Endothelial cell of umbilical vein (primary cell): ENCODE measurements around the gene SEMA4D. TPM values are rescaled to one million over a fixed set of nuclear protein-coding genes. Genes with fewer than 3 reads are reported as not detected.

Experiments used
- BruUV-seq: library from RNA; stranded (reverse); fragments of 400-500 nt; replicated peaks from 2 replicates; lab custom pipeline; 2021; lab: Mats Ljungman, UMichigan
- CTCF ChIA-PET: fragments of 300-600, 350-600 bp; sonication (Branson Sonifier 250); formaldehyde crosslinking; loops from one replicate; lab custom pipeline; 2021; ENCODE audit warnings: antibody characterized with exemption, inconsistent platforms; lab: Charles Lee
- POLR2A ChIA-PET: fragments of 300-600, 350-600 bp; sonication (Branson Sonifier 250); formaldehyde crosslinking; loops from one replicate; lab custom pipeline; 2021; ENCODE audit warnings: antibody characterized with exemption, inconsistent platforms; lab: Charles Lee
- DNase-seq: peaks from one replicate; pipeline ENCODE4 v3.0.0-alpha.2; 2011; ENCODE audit warnings: low read depth, low spot score
- FAIRE-seq: peaks from 2 replicates; lab custom pipeline; 2011; peaks lifted over from hg19 to GRCh38; lab: Jason Lieb, UNC
- H2AFZ ChIP-seq: 2 replicates; pipeline ENCODE4 v1.6.0; 2012; ENCODE audit warnings: low read depth, low read length, control low read depth, inconsistent platforms
- H3K27ac ChIP-seq: 2 replicates; pipeline ENCODE4 v1.5.1; 2011; ENCODE audit warnings: low read depth, mild to moderate bottlenecking, control low read depth, low read length, moderate library complexity; ENCODE audit not compliant: insufficient read depth
- H3K27me3 ChIP-seq, 2 experiments: 2 replicates each; pipeline versions ENCODE4 v1.6.0 to v1.6.1; 2011; ENCODE audit warnings: low read length in 2 of 2, mixed read lengths in 1 of 2; ENCODE audit not compliant: control insufficient read depth in 2 of 2, insufficient read depth in 2 of 2
- H3K36me3 ChIP-seq, 2 experiments: 2 replicates in 1 of 2; 3 replicates in 1 of 2; pipeline ENCODE4 v1.5.1; 2011; ENCODE audit warnings: low read length in 2 of 2, mild to moderate bottlenecking in 1 of 2, moderate library complexity in 1 of 2; ENCODE audit not compliant: control insufficient read depth in 2 of 2, insufficient read depth in 2 of 2; ENCODE audit errors: extremely low read depth in 1 of 2
- H3K4me1 ChIP-seq: 3 replicates; pipeline ENCODE4 v1.5.1; 2011; ENCODE audit warnings: mild to moderate bottlenecking, low read length; ENCODE audit not compliant: control insufficient read depth, insufficient read depth; ENCODE audit errors: extremely low read depth
- H3K4me2 ChIP-seq: 2 replicates; pipeline ENCODE4 v1.6.1; 2011; ENCODE audit warnings: low read length, control low read depth, mixed read lengths; ENCODE audit not compliant: insufficient read depth
- H3K4me3 ChIP-seq, 3 experiments: fragments of 200-600 bp in 1 of 3; sonication (generic), shearing (Covaris generic) in 1 of 3; replicated peaks in 1 of 3; 2 replicates each; pipeline ENCODE4 v1.5.1; 2011 to 2016; ENCODE audit warnings: control low read depth in 3 of 3, low read length in 3 of 3, mild to moderate bottlenecking in 2 of 3, inconsistent platforms in 1 of 3, low read depth in 1 of 3, moderate library complexity in 1 of 3; ENCODE audit not compliant: insufficient read depth in 1 of 3
- H3K79me2 ChIP-seq: 2 replicates; pipeline ENCODE4 v1.6.0; 2012; ENCODE audit warnings: low read length, inconsistent platforms; ENCODE audit not compliant: control insufficient read depth, insufficient read depth
- H3K9ac ChIP-seq: replicated peaks from 2 replicates; pipeline ENCODE3; 2011; ENCODE audit warnings: low read length, control low read depth; ENCODE audit not compliant: insufficient read depth; ENCODE audit errors: extremely low read depth
- H3K9me1 ChIP-seq: replicated peaks from 3 replicates; pipeline ENCODE4 v1.6.0; 2011; ENCODE audit warnings: mild to moderate bottlenecking, low read length; ENCODE audit not compliant: control insufficient read depth, insufficient read depth; ENCODE audit errors: extremely low read depth
- H3K9me3 ChIP-seq: replicated peaks from 2 replicates; pipeline ENCODE4 v1.5.1; 2012; ENCODE audit warnings: low read length, inconsistent platforms; ENCODE audit not compliant: control insufficient read depth, insufficient read depth
- H4K20me1 ChIP-seq: replicated peaks from 2 replicates; pipeline ENCODE3; 2011; ENCODE audit warnings: mild to moderate bottlenecking, low read length; ENCODE audit not compliant: control insufficient read depth, insufficient read depth; ENCODE audit errors: extremely low read depth
- CTCF ChIP-seq, 2 donors: IDR thresholded peaks; 1 replicate in 1 of 2; 2 replicates in 1 of 2; pipeline ENCODE4 v1.5.1; 2011; ENCODE audit warnings: low read length in 2 of 2, mild to moderate bottlenecking in 2 of 2, moderate library complexity in 2 of 2, control low read depth in 1 of 2, inconsistent platforms in 1 of 2, low read depth in 1 of 2; ENCODE audit not compliant: insufficient read depth in 1 of 2; ENCODE audit errors: extremely low read depth in 1 of 2
- EZH2 ChIP-seq: IDR thresholded peaks from 2 replicates; pipeline ENCODE4 v1.6.1; 2012; ENCODE audit warnings: borderline replicate concordance, low read depth, mild to moderate bottlenecking, moderate library complexity, low read length, inconsistent platforms; ENCODE audit not compliant: severe bottlenecking
- FOS ChIP-seq: IDR thresholded peaks from 2 replicates; pipeline ENCODE4 v1.6.1; 2011; ENCODE audit warnings: mild to moderate bottlenecking, low read length, moderate library complexity, borderline replicate concordance; ENCODE audit not compliant: insufficient read depth
- GATA2 ChIP-seq: IDR thresholded peaks from 2 replicates; pipeline ENCODE4 v1.7.0; 2011; ENCODE audit warnings: low read depth, mild to moderate bottlenecking, moderate library complexity, mixed read lengths, low read length; ENCODE audit not compliant: insufficient read length, insufficient read depth
- JUN ChIP-seq: IDR thresholded peaks from 2 replicates; pipeline ENCODE4 v1.6.1; 2011; ENCODE audit warnings: borderline replicate concordance, low read depth; ENCODE audit not compliant: insufficient read length, insufficient read depth
- MAX ChIP-seq: IDR thresholded peaks from 2 replicates; pipeline ENCODE4 v1.6.1; 2011; ENCODE audit not compliant: insufficient read depth, insufficient read length
- MYC ChIP-seq: IDR thresholded peaks from one replicate; pipeline ENCODE4 v1.6.1; 2011; ENCODE audit warnings: mild to moderate bottlenecking, low read depth, low read length
- POLR2A ChIP-seq: IDR thresholded peaks from 2 replicates; pipeline ENCODE4 v1.6.1; 2012; ENCODE audit warnings: low read depth, mild to moderate bottlenecking, control low read depth, low read length
- POLR2AphosphoS5 ChIP-seq: IDR thresholded peaks from 2 replicates; pipeline ENCODE4 v1.6.1; 2012; ENCODE audit warnings: low read depth, mild to moderate bottlenecking, control low read depth, low read length, moderate library complexity; ENCODE audit not compliant: insufficient read depth
- dilution Hi-C: fragments of 300-500 bp; cut with MboI; formaldehyde crosslinking; loops from one replicate; pipeline ENCODE4 v1.15.0; 2019; ENCODE audit warnings: low sequenced_read_pairs; ENCODE audit not compliant: extremely low pct_ligation_motif_present
- intact Hi-C: fragments of 100-400 bp; cut with micrococcal nuclease; formaldehyde crosslinking; loops from one replicate; pipeline ENCODE4 v1.10.0; 2022
- polyA plus RNA-seq, 4 experiments: library from polyadenylated mRNA; depleted of rRNA in 3 of 4; stranded (reverse) in 3 of 4; unstranded in 1 of 4; fragments of >200 nt; gene quantifications; 2 replicates each; pipeline versions ENCODE4 v1.2.1 to v1.2.3, GENCODE V29; 2011 to 2012; ENCODE audit warnings: missing spikeins in 1 of 4
- total RNA-seq: library from RNA; stranded (reverse); gene quantifications from 2 replicates; pipeline ENCODE4 v1.2.3, GENCODE V29; 2021

SEMA4D gene
- total and polyA plus RNA-seq, 2 donors (not counting 3 experiments of a cell fraction or from before 2014, with no cell fraction given) = 3.9 to 15.7 TPM

GRCh38 chr9:89318123-89319014, 179.5 kb downstream of the SEMA4D start, which contains the start of gene SECISBP2:
SECISBP2 (plus strand) TSS chr9:89318500; CDS start chr9:89318577, 77 bp downstream.
- Histone ChIP-seq H3K9ac (peak within 1 kb of the TSS; percentile 99), H4K20me1 (no peaks in the 10 kb centered on the region), H3K9me3 (no peaks in the 10 kb centered on the region), H3K4me3 (peak within 1 kb of the TSS; percentile 58 to 94 (median 84)), H3K4me2 (peak within 1 kb of the TSS; percentile 96), H3K4me1 (peaks cover 36% of the 10 kb centered on the region), H2AFZ (peak within 1 kb of the TSS; percentile 48), H3K79me2 (peaks cover 67% of the 10 kb centered on the region), H3K36me3 (peaks cover 2 to 21% of the 10 kb centered on the region in 2 experiments), H3K27ac (peak within 1 kb of the TSS; percentile 100), H3K27me3 (no peaks in the 10 kb centered on the region), H3K9me1 (no peaks in the 10 kb centered on the region)
- CTCF ChIA-PET = interaction anchor here (0.5 to 1.0 kb wide), 13 partner anchors 9 to 234 kb away, joined by 3 to 39 read pairs (median 4); no protein-coding TSS in a partner anchor
- FAIRE-seq (peak; percentile 90), DNase-seq (peak; percentile 98)
- intact Hi-C loops = loop anchor here (1.0 to 10.0 kb wide), 6 partner anchors 8 to 542 kb away; partner anchors contain the start of gene SEMA4D
- BruUV-seq = no TSS peak
- dilution Hi-C loops = no loop called here
- TF ChIP-seq JUN = no peak
- peak; percentile 99 for TF ChIP-seq POLR2AphosphoS5
- TF ChIP-seq MYC = peak; percentile 96
- TF ChIP-seq FOS = peak; percentile 22
- TF ChIP-seq GATA2 = no peak
- peak; percentile 91 for TF ChIP-seq MAX
- peak; percentile 97 for TF ChIP-seq POLR2A
- TF ChIP-seq CTCF (IDR thresholded peaks at IDR 0.05; ENCODE audit: extremely low read depth in 1 of 2, insufficient read depth in 1 of 2, low read depth in 1 of 2, low read length in 2 of 2) = peak; percentile 68 to 78
- TF ChIP-seq EZH2 = no peak
- POLR2A ChIA-PET = interaction anchor here (0.6 to 1.0 kb wide), 3 partner anchors 8 to 233 kb away, joined by 3 to 4 read pairs (median 3); no protein-coding TSS in a partner anchor
